Measurements from ENCODE around the gene CD244.
"Not testable (repeated sequence)": the region's sequence is repeated elsewhere in the genome, so short reads cannot be mapped to it uniquely, and the experiment has no call there.

Gene CD244

DNA sequence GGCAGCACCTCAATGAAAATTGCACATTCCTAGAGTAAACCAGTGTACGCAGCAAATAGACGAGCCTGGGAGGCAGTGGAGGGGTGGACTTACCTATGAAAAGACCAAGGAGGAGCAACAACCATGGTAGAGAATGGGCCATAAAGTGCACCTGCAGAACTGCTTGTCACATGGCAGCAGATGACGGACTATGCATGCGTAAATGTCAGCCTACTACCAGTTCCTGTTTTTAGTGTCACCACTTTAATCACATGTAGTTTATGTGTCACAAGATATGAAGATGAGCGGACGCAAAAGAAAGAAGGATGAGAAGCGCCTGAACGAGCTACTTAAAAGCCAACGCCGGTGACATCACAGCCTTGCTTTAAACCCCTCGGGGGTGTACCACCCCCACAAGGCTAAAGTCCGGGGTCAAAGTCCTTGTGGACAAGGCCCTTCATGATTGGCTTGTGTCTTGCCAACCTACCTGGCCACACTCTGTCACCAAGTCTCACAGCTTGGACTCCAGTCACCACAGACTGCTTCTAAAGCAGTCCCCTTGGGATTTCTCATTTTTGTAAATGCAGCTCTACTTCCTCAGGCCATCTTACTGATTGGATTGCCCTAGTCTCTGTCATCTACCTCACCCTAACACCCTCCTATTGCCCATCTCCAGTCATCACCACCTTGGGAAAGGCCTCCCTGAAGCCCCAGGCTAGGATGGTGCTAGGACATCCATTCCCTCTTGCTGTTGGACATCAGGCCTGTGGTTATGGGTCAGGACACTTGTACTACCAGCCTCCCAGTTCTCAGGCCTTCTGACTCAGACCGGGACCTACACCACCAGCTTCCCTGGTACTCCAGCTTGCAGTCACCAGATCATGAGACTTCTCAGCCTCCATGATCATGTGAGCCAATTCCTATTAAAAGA is 72.7 kb downstream of the CD244 start:
- no peak overlapping the region for H3K9ac ChIP-seq
- no peaks in the 10 kb centered on the region for H3K79me2 ChIP-seq (ENCODE audit: insufficient read depth, low read depth)
- H3K27ac ChIP-seq: no peak overlapping the region
- H3K4me2 ChIP-seq: no peak overlapping the region
- H3K27me3 ChIP-seq (ENCODE audit: insufficient read depth, low read depth): no peaks in the 10 kb centered on the region
- no peak overlapping the region for H3K4me3 ChIP-seq (IDR thresholded peaks at IDR 0.05; ENCODE audit: insufficient read depth, low read depth, low read length)
- TF ChIP-seq, protein P1, sequence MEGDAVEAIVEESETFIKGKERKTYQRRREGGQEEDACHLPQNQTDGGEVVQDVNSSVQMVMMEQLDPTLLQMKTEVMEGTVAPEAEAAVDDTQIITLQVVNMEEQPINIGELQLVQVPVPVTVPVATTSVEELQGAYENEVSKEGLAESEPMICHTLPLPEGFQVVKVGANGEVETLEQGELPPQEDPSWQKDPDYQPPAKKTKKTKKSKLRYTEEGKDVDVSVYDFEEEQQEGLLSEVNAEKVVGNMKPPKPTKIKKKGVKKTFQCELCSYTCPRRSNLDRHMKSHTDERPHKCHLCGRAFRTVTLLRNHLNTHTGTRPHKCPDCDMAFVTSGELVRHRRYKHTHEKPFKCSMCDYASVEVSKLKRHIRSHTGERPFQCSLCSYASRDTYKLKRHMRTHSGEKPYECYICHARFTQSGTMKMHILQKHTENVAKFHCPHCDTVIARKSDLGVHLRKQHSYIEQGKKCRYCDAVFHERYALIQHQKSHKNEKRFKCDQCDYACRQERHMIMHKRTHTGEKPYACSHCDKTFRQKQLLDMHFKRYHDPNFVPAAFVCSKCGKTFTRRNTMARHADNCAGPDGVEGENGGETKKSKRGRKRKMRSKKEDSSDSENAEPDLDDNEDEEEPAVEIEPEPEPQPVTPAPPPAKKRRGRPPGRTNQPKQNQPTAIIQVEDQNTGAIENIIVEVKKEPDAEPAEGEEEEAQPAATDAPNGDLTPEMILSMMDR (conservative IDR thresholded peaks at IDR 0.05; ENCODE audit: low read depth, low read length): no peak
- no peak overlapping the region for H2AFZ ChIP-seq (ENCODE audit: low read depth)
- no peaks in the 10 kb centered on the region for H3K36me3 ChIP-seq (ENCODE audit: insufficient read depth)
- peaks cover 19% of the 10 kb centered on the region for H3K4me1 ChIP-seq (ENCODE audit: low read depth, poor library complexity, severe bottlenecking)
- H4K20me1 ChIP-seq (ENCODE audit: insufficient read depth): no peaks in the 10 kb centered on the region

DNA sequence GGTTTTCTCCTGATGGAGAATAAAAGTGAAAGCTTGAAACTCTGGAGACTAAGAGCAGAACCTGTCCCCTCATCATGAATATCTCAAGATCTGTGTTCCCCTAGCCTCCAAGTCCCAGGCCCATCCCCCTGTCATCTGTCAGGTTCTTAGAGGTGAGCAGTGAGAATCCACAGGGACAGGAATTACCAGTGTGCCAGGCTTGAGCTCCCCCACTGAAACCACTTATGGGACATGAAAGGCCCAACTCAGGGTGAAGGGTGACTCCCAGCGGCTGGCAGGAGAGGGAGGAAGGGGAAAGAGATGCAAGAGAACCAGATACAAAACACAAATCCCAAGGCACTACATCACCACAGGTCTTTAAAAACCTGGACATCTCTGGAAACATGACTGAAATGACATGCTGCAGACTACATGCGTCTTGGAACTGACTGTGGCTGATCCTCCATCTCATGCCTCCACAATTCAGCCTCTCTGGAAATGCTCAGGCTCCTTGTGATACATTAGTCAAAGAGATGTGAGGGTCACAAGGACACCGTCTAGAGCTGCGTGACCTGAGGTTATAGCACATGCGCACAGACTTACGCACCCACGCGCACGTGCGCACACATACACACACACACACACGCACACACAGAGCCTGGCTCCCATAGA is 73.5 kb downstream of the CD244 start:
- Histone ChIP-seq H3K27me3 (ENCODE audit: insufficient read depth, low read depth) (no peaks in the 10 kb centered on the region), H3K36me3 (ENCODE audit: insufficient read depth) (no peaks in the 10 kb centered on the region), H3K9ac (no peak overlapping the region), H2AFZ (ENCODE audit: low read depth) (no peak overlapping the region), H4K20me1 (ENCODE audit: insufficient read depth) (no peaks in the 10 kb centered on the region), H3K4me3 (IDR thresholded peaks at IDR 0.05; ENCODE audit: insufficient read depth, low read depth, low read length) (no peak overlapping the region), H3K79me2 (ENCODE audit: insufficient read depth, low read depth) (no peaks in the 10 kb centered on the region), H3K4me2 (no peak overlapping the region), H3K27ac (no peak overlapping the region), H3K4me1 (ENCODE audit: low read depth, poor library complexity, severe bottlenecking) (peaks cover 11% of the 10 kb centered on the region)
- TF ChIP-seq, protein P1 (conservative IDR thresholded peaks at IDR 0.05; ENCODE audit: low read depth, low read length): no peak

DNA sequence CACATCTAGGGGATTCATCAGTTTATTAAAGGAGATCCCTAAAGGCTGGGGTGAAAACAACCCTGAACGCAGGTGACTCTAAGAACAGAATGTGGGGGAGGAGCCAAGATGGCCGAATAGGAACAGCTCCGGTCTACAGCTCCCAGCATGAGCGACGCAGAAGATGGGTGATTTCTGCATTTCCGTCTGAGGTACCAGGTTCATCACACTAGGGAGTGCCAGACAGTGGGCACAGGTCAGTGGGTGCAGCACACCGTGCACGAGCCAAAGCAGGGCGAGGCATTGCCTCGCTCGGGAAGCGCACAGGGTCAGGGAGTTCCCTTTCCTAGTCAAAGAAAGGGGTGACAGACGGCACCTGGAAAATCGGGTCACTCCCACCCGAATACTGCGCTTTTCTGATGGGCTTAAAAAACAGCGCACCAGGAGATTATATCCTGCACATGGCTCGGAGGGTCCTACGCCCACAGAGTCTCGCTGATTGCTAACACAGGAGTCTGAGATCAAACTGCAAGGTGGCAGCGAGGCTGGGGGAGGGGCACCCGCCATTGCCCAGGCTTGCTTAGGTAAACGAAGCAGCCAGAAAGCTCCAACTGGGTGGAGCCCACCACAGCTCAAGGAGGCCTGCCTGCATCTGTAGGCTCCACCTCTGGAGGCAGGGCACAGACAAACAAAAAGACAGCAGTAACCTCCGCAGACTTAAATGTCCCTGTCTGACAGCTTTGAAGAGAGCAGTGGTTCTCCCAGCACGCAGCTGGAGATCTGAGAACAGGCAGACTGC is 79.5 kb downstream of the CD244 start:
- not testable (repeated sequence) for H3K36me3 ChIP-seq (ENCODE audit: insufficient read depth); H3K27me3 ChIP-seq (ENCODE audit: insufficient read depth, low read depth); H3K4me3 ChIP-seq (IDR thresholded peaks at IDR 0.05; ENCODE audit: insufficient read depth, low read depth, low read length); H3K79me2 ChIP-seq (ENCODE audit: insufficient read depth, low read depth); H4K20me1 ChIP-seq (ENCODE audit: insufficient read depth)
- peak overlapping the region; percentile 49; the same call in 1 of the 2 replicates for H2AFZ ChIP-seq (ENCODE audit: low read depth)
- peaks cover 35% of the 10 kb centered on the region for H3K4me1 ChIP-seq (ENCODE audit: low read depth, poor library complexity, severe bottlenecking)
- peak overlapping the region; percentile 59 for H3K4me2 ChIP-seq
- H3K9ac ChIP-seq: peak overlapping the region; percentile 51; the same call in 1 of the 2 replicates
- H3K27ac ChIP-seq: peak overlapping the region; percentile 84

DNA sequence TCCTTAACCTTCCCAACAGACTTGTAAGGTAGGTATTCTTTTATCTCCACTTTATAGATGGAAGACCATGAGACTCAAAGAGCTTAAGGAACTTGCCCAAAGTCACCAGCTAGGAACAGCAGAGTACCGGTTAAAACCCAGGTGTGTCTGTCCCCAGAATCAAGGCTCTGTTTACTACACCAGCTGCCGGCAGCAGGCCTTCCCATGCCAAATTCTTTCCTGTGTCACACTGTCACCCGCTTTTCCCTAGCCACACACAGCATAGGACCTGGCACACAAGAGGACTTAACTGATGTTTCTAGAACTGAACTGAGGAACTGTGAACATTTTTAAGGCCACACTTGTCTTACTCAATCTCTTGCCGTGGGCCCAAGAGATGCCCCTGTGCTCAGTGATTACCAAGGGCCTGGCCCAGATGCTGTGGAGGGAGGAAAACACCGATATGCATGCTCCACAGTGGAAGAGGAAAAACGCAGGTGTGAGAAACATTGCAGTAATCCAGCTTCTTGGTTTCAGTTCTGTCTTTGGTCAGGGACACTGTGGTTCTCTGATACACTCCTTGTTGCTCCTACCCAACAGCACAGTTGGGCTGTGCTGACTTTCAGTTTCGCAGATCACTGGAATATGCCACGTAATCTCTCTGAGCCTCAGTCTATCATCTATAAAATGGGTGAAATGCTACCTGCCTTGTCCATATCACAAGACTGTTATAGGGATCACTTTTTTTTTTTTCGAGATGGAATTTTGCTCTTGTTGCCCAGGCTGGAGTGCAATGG is 80.6 kb downstream of the CD244 start:
- Histone ChIP-seq H3K9ac (peak overlapping the region; percentile 51; the same call in 1 of the 2 replicates), H3K4me1 (ENCODE audit: low read depth, poor library complexity, severe bottlenecking) (peaks cover 43% of the 10 kb centered on the region), H3K79me2 (ENCODE audit: insufficient read depth, low read depth) (no peaks in the 10 kb centered on the region), H3K36me3 (ENCODE audit: insufficient read depth) (no peaks in the 10 kb centered on the region), H3K27ac (peak overlapping the region; percentile 84), H4K20me1 (ENCODE audit: insufficient read depth) (no peaks in the 10 kb centered on the region), H3K4me3 (IDR thresholded peaks at IDR 0.05; ENCODE audit: insufficient read depth, low read depth, low read length) (peak overlapping the region; percentile 96), H3K27me3 (ENCODE audit: insufficient read depth, low read depth) (no peaks in the 10 kb centered on the region), H2AFZ (ENCODE audit: low read depth) (peak overlapping the region; percentile 49), H3K4me2 (peak overlapping the region; percentile 59)
- TF ChIP-seq, protein P1 (conservative IDR thresholded peaks at IDR 0.05; ENCODE audit: low read depth, low read length): 0 out of 2 replicates have a peak, but pooled peaks have one; percentile 33

Data from KMS-11 (cell line).